ENCODE results near the gene TENM4. TPM values are rescaled to one million over a fixed set of nuclear protein-coding genes. Genes with fewer than 3 reads are reported as not detected.

Gene TENM4
- total and polyA plus RNA-seq, 2 of the 8 experiments (the other 6 are each of a cell fraction or from before 2014, with no cell fraction given): 3.5 to 7.2 TPM

GRCh38 chr11:78967811-78968210 is 473.0 kb downstream of the TENM4 start:
- Histone ChIP-seq H3K27ac (ENCODE audit: low read depth, low read length) (no peak overlapping the region), H2BK12ac (ENCODE audit: low read depth, low read length) (no peak overlapping the region), H3K36me3 (ENCODE audit: control insufficient read depth in 2 of 4, insufficient read depth in 4 of 4, low read length in 3 of 4) (no peaks in the 10 kb centered on the region), H4K8ac (ENCODE audit: extremely low read depth, insufficient read depth, low read length) (no peak overlapping the region), H3K27me3 (replicated peaks in 1 of 4; ENCODE audit: control insufficient read depth in 3 of 4, extremely low read depth in 1 of 4, insufficient read depth in 3 of 4, low read length in 3 of 4) (no peaks in the 10 kb centered on the region; a peak in 1 of 7 replicates), H3K23me2 (ENCODE audit: low read depth, low read length) (no peaks in the 10 kb centered on the region), H3K4me1 (replicated peaks in 1 of 4; ENCODE audit: control insufficient read depth in 3 of 4, insufficient read depth in 4 of 4, low read length in 3 of 4) (0 out of 7 replicates have a peak, but pooled peaks cover 0 to 2% (median 0%) of the 10 kb centered on the region in 4 experiments), H4K20me1 (replicated peaks in 1 of 2; ENCODE audit: control insufficient read depth in 1 of 2, insufficient read depth in 2 of 2, low read length in 2 of 2) (no peaks in the 10 kb centered on the region), H2AFZ (ENCODE audit: low read length) (no peak overlapping the region), H3K56ac (replicated peaks; ENCODE audit: insufficient read length, low read depth, low read length) (no peak overlapping the region), H2BK15ac (ENCODE audit: low read length) (no peak overlapping the region), H2BK5ac (ENCODE audit: low read depth, low read length) (no peak overlapping the region), H3K79me1 (ENCODE audit: low read depth, low read length) (no peaks in the 10 kb centered on the region), H4K5ac (ENCODE audit: insufficient read length, low read depth, low read length) (no peak overlapping the region), H4K91ac (replicated peaks; ENCODE audit: insufficient read length, low read length) (no peak overlapping the region), H3K9me3 (ENCODE audit: insufficient read depth in 2 of 2, low read depth in 1 of 2, low read length in 1 of 2) (no peaks in the 10 kb centered on the region), H3K23ac (ENCODE audit: insufficient read length) (no peak overlapping the region), H2BK120ac (replicated peaks; ENCODE audit: low read depth, low read length) (no peak overlapping the region), H3K14ac (ENCODE audit: insufficient read length) (no peak overlapping the region), H3K79me2 (ENCODE audit: control insufficient read depth in 1 of 2, insufficient read depth in 2 of 2, low read length in 2 of 2) (no peaks in the 10 kb centered on the region), H3K4me3 (ENCODE audit: extremely low read depth in 1 of 4, insufficient read depth in 2 of 4, low read depth in 3 of 4, low read length in 4 of 4) (no peak overlapping the region), H2BK20ac (ENCODE audit: low read length) (no peak overlapping the region), H3K4ac (replicated peaks; ENCODE audit: insufficient read length, low read depth, low read length) (no peak overlapping the region), H3K4me2 (ENCODE audit: insufficient read depth in 1 of 2, low read depth in 2 of 2, low read length in 2 of 2) (no peak overlapping the region), H3K18ac (ENCODE audit: extremely low read depth, low read length) (no peak overlapping the region), H3K9ac (replicated peaks in 1 of 4; ENCODE audit: extremely low read depth in 1 of 4, low read depth in 3 of 4, low read length in 3 of 4) (no peak overlapping the region; a peak in 1 of 7 replicates), H2AK5ac (ENCODE audit: low read depth, low read length) (no peak overlapping the region)
- WGBS, 2 experiments (ENCODE audit: extremely low coverage in 1 of 2, insufficient coverage in 1 of 2, insufficient read length in 1 of 2, insufficient replicate concordance in 2 of 2, low coverage in 1 of 2, low lambda C conversion rate in 2 of 2, missing lambda C conversion rate in 1 of 2): 94% methylated on average over 3 of the region's 3 CpGs; no CpG with 5 or more reads in 1 of the 2 experiments
- no peak for DNase-seq (ENCODE audit: low read depth in 1 of 2, low spot score in 2 of 2)
- ChIA-PET POLR2A (ENCODE audit: partially characterized antibody) (no interaction called here), CTCF (ENCODE audit: partially characterized antibody) (interaction anchor here (2.4 to 14.6 kb wide), 2 partner anchors 168 to 322 kb away, joined by 7 to 187 read pairs; no protein-coding TSS in a partner anchor)
- TF ChIP-seq BRCA1 (IDR thresholded peaks at IDR 0.05; ENCODE audit: low read depth, low read length) (no peak), CHD1 (IDR thresholded peaks at IDR 0.05; ENCODE audit: low read depth, low read length) (no peak), BACH1 (IDR thresholded peaks at IDR 0.05; ENCODE audit: low read length) (no peak)
- no peak for FAIRE-seq
